ENCODE results near the gene FAM241B.

DNA sequence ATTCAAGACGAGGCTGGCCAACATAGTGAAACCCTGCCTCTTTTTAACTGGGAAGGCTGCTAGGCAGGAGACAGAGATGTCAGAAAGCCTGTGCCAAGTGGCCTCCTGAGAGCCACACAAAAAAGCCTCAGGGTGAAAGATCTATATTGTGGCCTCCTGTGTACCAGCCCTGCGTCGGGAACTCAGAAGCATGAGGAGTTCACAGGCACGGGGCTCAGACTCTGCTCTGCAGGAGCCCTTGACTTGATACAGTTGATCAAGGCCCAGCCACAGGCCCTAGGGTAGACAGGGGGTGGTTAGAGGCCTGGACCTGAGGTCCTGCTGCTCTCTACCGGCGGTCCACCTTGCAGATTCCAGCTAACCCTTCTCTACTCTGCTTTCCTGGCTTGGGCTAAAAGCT is 30.2 kb downstream of the FAM241B start:
- TF ChIP-seq, protein P1, sequence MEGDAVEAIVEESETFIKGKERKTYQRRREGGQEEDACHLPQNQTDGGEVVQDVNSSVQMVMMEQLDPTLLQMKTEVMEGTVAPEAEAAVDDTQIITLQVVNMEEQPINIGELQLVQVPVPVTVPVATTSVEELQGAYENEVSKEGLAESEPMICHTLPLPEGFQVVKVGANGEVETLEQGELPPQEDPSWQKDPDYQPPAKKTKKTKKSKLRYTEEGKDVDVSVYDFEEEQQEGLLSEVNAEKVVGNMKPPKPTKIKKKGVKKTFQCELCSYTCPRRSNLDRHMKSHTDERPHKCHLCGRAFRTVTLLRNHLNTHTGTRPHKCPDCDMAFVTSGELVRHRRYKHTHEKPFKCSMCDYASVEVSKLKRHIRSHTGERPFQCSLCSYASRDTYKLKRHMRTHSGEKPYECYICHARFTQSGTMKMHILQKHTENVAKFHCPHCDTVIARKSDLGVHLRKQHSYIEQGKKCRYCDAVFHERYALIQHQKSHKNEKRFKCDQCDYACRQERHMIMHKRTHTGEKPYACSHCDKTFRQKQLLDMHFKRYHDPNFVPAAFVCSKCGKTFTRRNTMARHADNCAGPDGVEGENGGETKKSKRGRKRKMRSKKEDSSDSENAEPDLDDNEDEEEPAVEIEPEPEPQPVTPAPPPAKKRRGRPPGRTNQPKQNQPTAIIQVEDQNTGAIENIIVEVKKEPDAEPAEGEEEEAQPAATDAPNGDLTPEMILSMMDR (conservative IDR thresholded peaks at IDR 0.05), result no peak
- TF ChIP-seq ZFX (IDR thresholded peaks at IDR 0.05), result no peak
